Upper lobe of left lung (tissue), 6 donors: Measurements from ENCODE around the gene C2orf49. TPM values are rescaled to one million over a fixed set of nuclear protein-coding genes. Genes with fewer than 3 reads are reported as not detected.

Source experiments
- ATAC-seq, 2 donors: fragments of 200-7000 bp; cut with Tn5 transposase; one replicate each; pipeline ENCODE4 v1.9.1; 2022; ENCODE audit warnings: mild to moderate bottlenecking in 2 of 2, moderate library complexity in 2 of 2; ENCODE audit not compliant: low FRiP score in 2 of 2
- DNase-seq, 2 donors: peaks; one replicate each; pipeline ENCODE4 v3.0.0-alpha.2; 2019 to 2020
- H3K27ac ChIP-seq, 4 donors: fragments of 200-600 bp; sonication (generic); one replicate each; pipeline ENCODE4 v1.5.1; 2016 to 2019
- H3K27me3 ChIP-seq, 4 donors: fragments of 200-600 bp; sonication (generic); one replicate each; pipeline ENCODE4 v1.5.1; 2017 to 2019
- H3K36me3 ChIP-seq, 4 donors: fragments of 200-600 bp; sonication (generic); one replicate each; pipeline ENCODE4 v1.5.1; 2016 to 2019
- H3K4me1 ChIP-seq, 4 donors: fragments of 200-600 bp; sonication (generic); one replicate each; pipeline ENCODE4 v1.5.1; 2018 to 2019
- H3K4me3 ChIP-seq, 4 donors: fragments of 200-600 bp; sonication (generic); one replicate each; pipeline ENCODE4 v1.5.1; 2017 to 2019; ENCODE audit warnings: mild to moderate bottlenecking in 2 of 4, moderate library complexity in 1 of 4
- H3K9me3 ChIP-seq, 4 donors: fragments of 200-600 bp; sonication (generic); one replicate each; pipeline ENCODE4 v1.5.1; 2018 to 2019
- CTCF ChIP-seq, 6 experiments: fragments of 450-650 bp in 4 of 6; fragments of 200-600 bp in 2 of 6; sonication (generic) in 2 of 6; IDR thresholded peaks; one replicate each; pipeline ENCODE4 v1.5.1; 2016 to 2019; ENCODE audit warnings: antibody characterized with exemption in 6 of 6
- EP300 ChIP-seq, 4 donors: sonication (generic); formaldehyde crosslinking; IDR thresholded peaks; one replicate each; pipeline ENCODE4 v1.5.1; 2017; ENCODE audit warnings: antibody characterized with exemption in 4 of 4, control low read depth in 2 of 4
- POLR2A ChIP-seq, 4 donors: fragments of 450-650 bp; IDR thresholded peaks; one replicate each; pipeline ENCODE4 v1.5.1; 2016 to 2017; ENCODE audit warnings: antibody characterized with exemption in 4 of 4, mild to moderate bottlenecking in 2 of 4
- POLR2AphosphoS5 ChIP-seq, 2 donors: sonication (generic); formaldehyde crosslinking; IDR thresholded peaks; one replicate each; pipeline ENCODE4 v1.5.1; 2017; ENCODE audit warnings: antibody characterized with exemption in 2 of 2
- WGBS, 2 donors: methylation state at CpG; one replicate each; pipeline ENCODE4 v1.1.5; 2017 to 2018; 5-methylcytosine and 5-hydroxymethylcytosine counted together
- total RNA-seq, 6 donors: library from RNA; depleted of rRNA in 4 of 6; stranded (reverse); fragments of >200 nt in 4 of 6; gene quantifications; one replicate each; pipeline versions ENCODE4 v1.1.0 to v1.2.1, GENCODE V29; 2016 to 2021
- donor health status: DM: no; HTN: no; CAD: no; lungs with moderate emphysema.
- donor health status: DM: no; HTN: yes; CAD: no; lungs with severe emphysema.

C2orf49 gene
- total RNA-seq, 6 donors from 2014 or later, result 12.8 to 38.5 (median 13.5) TPM

GRCh38 chr2:105328281-105329196 lies 8.8 kb upstream of the C2orf49 start:
- peak in 1 of 2 donors; percentile 35 for DNase-seq

GRCh38 chr2:105329197-105329554 lies 8.2 kb upstream of the C2orf49 start:
- Histone ChIP-seq H3K36me3 (peaks cover 0 to 4% (median 0%) of the 10 kb centered on the region in 4 donors), H3K9me3 (no peaks in the 10 kb centered on the region), H3K4me3 (peak overlapping the region; percentile 56 to 84 (median 76)), H3K27me3 (no peaks in the 10 kb centered on the region), H3K27ac (peak overlapping the region; percentile 73 to 94 (median 84)), H3K4me1 (peaks cover 11 to 29% (median 21%) of the 10 kb centered on the region in 4 donors)
- DNase-seq (no peak), ATAC-seq (peak; percentile 22 to 57)
- TF ChIP-seq CTCF (IDR thresholded peaks at IDR 0.05) (no peak), POLR2A (IDR thresholded peaks at IDR 0.05) (no peak), EP300 (IDR thresholded peaks at IDR 0.05) (no peak), POLR2AphosphoS5 (IDR thresholded peaks at IDR 0.05) (no peak)
- WGBS, 2 donors, result 0 to 2% methylated on average over 8 of the region's 17 CpGs

More at GRCh38 chr2:105328281-105329196, 8.8 kb upstream of the C2orf49 start:
- peak; percentile 31 to 39 for ATAC-seq
- Histone ChIP-seq H3K9me3 (no peaks in the 10 kb centered on the region), H3K36me3 (no peaks in the 10 kb centered on the region), H3K4me3 (peak overlapping the region; percentile 56 to 84 (median 76)), H3K4me1 (peaks cover 11 to 29% (median 21%) of the 10 kb centered on the region in 4 donors), H3K27ac (peak overlapping the region; percentile 73 to 94 (median 84)), H3K27me3 (no peaks in the 10 kb centered on the region)
- TF ChIP-seq POLR2A (IDR thresholded peaks at IDR 0.05), result peak in 1 of 4 donors; percentile 27
- TF ChIP-seq CTCF (IDR thresholded peaks at IDR 0.05), result no peak
- WGBS, 2 donors, result 16 to 31% methylated on average over 9 to 16 of the region's 16 CpGs

DNA sequence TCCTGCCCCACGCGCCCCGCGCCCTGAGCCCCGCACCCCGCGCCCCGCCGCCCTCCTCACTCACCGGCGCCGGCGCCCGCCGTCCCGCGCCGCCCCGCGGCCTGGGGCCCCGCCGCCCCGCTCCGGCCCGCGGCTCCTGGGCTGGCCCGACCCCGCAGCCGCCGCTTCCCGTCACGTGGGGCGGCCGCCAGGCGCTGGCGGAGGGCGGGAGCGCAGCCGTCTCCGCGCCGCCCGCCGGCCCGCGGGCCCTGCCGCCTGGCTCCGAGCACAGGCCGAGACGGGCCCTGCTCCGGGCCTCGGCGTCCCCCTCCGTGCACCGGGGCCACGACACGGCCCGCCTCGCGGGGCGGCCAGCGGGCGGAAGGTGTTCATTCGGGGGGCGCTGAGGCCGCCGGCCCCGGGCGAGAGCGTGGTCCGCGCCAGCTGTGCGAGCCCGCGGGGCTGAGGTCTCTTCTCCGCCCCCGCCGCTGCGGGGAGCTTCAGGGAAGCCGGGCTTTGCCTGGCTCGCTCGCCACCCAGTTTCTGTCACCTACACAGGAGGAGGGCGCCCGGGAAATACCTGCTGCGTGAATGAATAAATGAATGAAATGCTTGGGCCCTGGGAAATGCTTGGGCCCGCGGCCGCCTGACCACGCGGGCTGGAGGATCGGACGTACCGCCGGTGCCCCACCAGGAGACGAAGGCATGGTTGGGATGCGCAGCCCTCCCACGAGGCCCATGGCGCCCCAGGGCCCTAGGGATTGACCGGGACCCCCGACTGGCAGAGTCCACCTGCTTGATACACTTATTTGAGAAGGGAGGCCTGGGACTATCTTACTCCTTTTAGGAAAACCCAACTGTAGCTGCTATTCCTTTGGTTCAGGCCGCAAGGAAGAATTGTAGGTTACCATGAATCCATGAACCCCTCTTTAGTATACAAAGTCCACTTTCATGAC lies 7.5 kb upstream of the C2orf49 start, which contains the start of gene TGFBRAP1:
TSS of gene TGFBRAP1 (minus strand) at position 175 of the 935 bp plus-strand sequence. CDS start 21,434 bp downstream, outside the sequence.
- 6 to 11% methylated on average over 15 to 23 of the region's 101 CpGs for whole genome bisulfite sequencing, 2 donors
- TF ChIP-seq CTCF (IDR thresholded peaks at IDR 0.05), result peak in 3 of 6 experiments; percentile 8 to 19 (median 17)
- peak in 2 of 4 donors; percentile 56 to 61 for TF ChIP-seq POLR2A (IDR thresholded peaks at IDR 0.05)
- no peak for TF ChIP-seq POLR2AphosphoS5 (IDR thresholded peaks at IDR 0.05)
- no peak for TF ChIP-seq EP300 (IDR thresholded peaks at IDR 0.05)

GRCh38 chr2:105330681-105331375 lies 6.5 kb upstream of the C2orf49 start:
- peak overlapping the region in 2 of 4 donors; percentile 93 to 94 for H3K27ac ChIP-seq
- WGBS, 2 donors, result 94 to 96% methylated on average over 4 of the region's 4 CpGs
- H3K4me3 ChIP-seq, result no peak overlapping the region
- H3K27me3 ChIP-seq, result no peaks in the 10 kb centered on the region
- no peak for TF ChIP-seq POLR2A (IDR thresholded peaks at IDR 0.05)
- TF ChIP-seq EP300 (IDR thresholded peaks at IDR 0.05), result no peak
- TF ChIP-seq POLR2AphosphoS5 (IDR thresholded peaks at IDR 0.05), result no peak
- no peak for TF ChIP-seq CTCF (IDR thresholded peaks at IDR 0.05)
- ATAC-seq (no peak), DNase-seq (no peak)
- H3K36me3 ChIP-seq, result peaks cover 0 to 10% (median 0%) of the 10 kb centered on the region in 4 donors
- no peaks in the 10 kb centered on the region for H3K9me3 ChIP-seq
- H3K4me1 ChIP-seq, result peaks cover 11 to 23% (median 20%) of the 10 kb centered on the region in 4 donors

More for the DNA sequence above, 7.5 kb upstream of the C2orf49 start, which contains the start of gene TGFBRAP1:
- DNase-seq (peak; percentile 56 to 94), ATAC-seq (peak; percentile 58 to 96)
- Histone ChIP-seq H3K36me3 (peaks cover 0 to 10% (median 0%) of the 10 kb centered on the region in 4 donors), H3K4me3 (peak within 1 kb of the TSS; percentile 56 to 84 (median 76)), H3K9me3 (no peaks in the 10 kb centered on the region), H3K27ac (peak within 1 kb of the TSS; percentile 83 to 94 (median 92)), H3K4me1 (peaks cover 11 to 23% (median 21%) of the 10 kb centered on the region in 4 donors), H3K27me3 (no peaks in the 10 kb centered on the region)
